ENCODE measurements around the gene DHX58.

DHX58 gene

DNA sequence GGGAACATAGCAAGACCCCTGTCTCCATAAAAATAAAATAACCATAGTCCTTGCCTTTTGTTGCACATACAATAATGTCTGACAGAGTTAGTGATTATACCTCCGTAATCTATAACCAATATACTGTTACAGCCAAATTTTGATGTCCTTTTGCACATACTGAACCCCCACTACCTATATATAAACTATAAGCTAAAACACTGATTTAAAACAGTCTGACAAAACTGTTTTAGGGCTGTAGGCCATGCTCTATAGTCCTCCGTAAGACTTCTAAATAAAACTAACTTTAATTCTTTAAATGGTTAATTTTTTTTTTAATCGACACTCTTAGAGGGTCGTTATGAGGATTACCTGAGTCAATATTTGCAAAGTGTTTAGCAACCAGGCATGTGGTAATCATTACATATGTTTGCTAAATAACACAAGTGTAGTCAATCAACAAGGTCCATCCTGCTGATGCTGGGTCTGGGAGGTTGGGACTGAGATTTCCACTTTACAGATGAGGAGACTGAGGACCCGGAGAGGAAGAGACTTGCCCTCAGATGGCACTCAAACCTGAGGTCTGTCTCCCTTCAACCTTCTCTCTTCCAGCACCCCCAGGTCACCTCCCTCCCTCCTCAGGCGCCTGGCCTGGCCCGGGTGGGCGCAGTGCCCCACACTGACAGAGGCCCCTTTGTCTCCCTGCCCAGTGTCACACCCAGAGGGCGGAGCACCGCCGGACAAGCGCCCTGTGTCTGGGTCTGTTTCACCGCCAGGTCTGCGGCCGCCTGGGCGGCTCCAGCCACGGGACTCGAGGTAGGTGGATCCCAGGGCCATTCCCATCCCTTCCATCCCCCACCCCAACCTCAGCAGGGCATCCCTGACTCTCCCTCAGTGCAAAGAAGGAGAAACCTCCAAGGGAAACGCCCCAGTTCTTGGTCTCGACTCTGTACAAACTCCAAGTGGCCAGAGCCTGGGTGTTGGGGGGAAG is 24.5 kb downstream of the DHX58 start:
- DNase-seq (ENCODE audit: low read depth in 3 of 3), result no peak

DNA sequence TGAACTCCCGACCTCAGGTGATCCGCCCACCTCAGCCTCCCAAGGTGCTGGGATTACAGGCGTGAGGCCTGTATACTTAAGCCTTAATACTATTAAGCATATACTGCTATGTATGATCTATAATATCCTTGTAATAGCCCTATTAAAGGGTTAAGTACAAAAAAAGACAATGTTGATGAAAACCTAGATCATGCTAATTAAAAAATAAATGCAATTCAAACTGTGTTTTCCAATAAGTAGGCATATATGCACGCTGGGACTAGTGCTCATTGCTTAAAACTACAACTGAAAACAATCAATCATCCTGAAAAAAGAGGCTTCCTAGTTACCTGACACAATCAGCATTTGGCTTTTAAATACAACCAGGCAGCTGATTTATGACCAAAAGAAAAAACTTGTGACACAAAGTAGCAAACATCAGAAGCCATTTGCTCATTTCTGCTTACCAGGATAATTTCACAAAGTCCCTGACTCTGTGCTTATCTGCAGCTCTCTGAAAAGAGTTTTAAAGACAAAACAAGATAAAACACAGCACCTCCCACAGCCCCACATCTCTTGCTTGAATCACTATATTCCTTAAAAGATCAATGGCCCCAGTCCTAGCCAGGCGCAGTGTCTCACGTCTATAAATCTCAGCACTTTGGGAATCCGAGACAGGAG is 25.3 kb downstream of the DHX58 start:
- no peak for DNase-seq (ENCODE audit: low read depth in 3 of 3)

GRCh38 chr17:42081516-42082129 is 30.9 kb downstream of the DHX58 start:
- DNase-seq (ENCODE audit: low read depth in 3 of 3), result no peak

- no peak for DNase-seq (ENCODE audit: low read depth in 3 of 3)
Observed at GRCh38 chr17:42079541-42079940, 33.0 kb downstream of the DHX58 start.

- DNase-seq (ENCODE audit: low read depth in 3 of 3), result no peak
Observed at GRCh38 chr17:42078396-42079043, 34.0 kb downstream of the DHX58 start.

DNA sequence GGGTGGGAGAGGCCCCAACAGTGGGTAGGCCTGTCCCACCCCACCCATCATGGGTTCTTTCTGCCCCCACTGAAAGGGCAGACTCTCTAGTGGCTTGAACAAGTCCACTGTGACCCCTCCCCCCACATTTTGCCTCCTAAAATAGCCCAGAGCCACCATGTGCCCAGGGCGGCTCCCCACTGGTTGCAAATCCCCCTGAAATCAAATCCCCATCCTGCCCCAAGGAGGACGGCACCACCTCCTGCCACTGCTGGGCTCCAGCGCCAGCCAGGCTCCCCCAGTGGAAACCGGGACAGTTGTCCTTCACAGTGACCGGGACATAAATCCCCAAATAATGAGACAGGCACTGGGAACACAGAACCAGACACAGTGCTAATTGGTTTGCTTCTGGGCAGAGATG is 34.8 kb downstream of the DHX58 start:
- DNase-seq (ENCODE audit: low read depth in 3 of 3), result no peak

DNA sequence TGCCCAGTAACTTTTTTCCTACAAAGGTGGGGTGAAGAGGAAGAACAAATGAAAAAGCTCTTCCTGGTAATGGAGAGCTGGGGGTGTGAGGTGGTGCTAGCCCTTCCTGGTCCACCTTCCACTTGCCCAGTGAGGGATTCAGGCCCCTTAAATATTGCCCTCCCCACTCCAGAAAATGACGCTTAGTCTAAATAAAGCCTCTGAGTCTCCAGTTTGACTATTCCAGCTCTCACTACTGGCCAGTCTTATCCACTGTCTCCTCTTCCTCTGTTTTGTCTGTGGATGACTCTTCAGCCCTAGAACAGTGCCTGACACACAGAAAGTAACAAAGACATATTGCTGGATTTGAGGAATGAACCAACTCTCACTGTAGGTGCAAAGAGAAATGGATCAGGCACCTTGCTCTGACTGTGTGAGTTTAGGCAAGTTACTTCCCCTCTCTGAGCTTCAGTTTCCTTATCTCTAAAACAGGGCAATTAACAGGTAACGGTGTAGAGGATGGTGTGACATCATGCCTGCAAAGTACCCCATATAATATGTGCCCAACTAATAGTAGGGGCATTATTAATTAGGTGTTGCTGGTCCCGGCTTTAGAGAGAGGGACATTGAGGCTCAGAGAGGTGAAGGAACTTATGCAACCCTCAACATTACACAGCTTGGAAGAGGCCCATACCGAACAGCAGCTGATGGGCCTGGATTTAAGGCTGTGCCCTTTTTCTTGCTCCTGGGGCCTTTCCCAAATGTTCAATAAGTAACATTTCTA is 35.5 kb downstream of the DHX58 start:
- DNase-seq (ENCODE audit: low read depth in 3 of 3), result no peak

- no peak for DNase-seq (ENCODE audit: low read depth in 3 of 3)
Observed at GRCh38 chr17:42075789-42076188, 36.7 kb downstream of the DHX58 start.

GRCh38 chr17:42072323-42073187 is 40.0 kb downstream of the DHX58 start:
- no peak for DNase-seq (ENCODE audit: low read depth in 3 of 3)

- no peak for DNase-seq (ENCODE audit: low read depth in 3 of 3)
Observed at GRCh38 chr17:42071810-42072209, 40.7 kb downstream of the DHX58 start.

- DNase-seq (ENCODE audit: low read depth in 3 of 3), result no peak
Observed at GRCh38 chr17:42068979-42069378, 43.5 kb downstream of the DHX58 start.

GRCh38 chr17:42067371-42068091 is 45.0 kb downstream of the DHX58 start:
- peak; percentile 36 to 67 (median 52) for DNase-seq (ENCODE audit: low read depth in 3 of 3)

DNA sequence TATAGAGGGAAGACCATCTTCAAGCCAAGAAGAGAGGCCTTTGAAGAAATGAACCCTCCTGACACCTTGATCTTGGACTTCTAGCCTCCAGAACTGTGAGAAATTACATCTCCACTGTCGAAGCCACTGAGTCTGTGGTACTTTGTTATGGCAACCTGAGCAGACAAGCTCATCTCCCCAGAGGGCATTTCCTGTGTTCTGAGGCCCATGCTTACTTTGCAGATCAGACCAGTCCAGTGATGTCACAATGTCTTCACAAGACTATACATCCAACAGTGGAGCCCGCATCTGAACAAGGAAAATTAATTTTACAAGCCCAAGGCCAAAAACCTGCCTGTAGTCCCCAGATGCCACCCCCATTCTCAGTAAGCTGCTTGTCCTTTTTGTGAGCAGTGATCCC is 47.3 kb downstream of the DHX58 start:
- no peak for DNase-seq (ENCODE audit: low read depth in 3 of 3)

- no peak for DNase-seq (ENCODE audit: low read depth in 3 of 3)
Observed at GRCh38 chr17:42062681-42063080, 49.8 kb downstream of the DHX58 start.

DNA sequence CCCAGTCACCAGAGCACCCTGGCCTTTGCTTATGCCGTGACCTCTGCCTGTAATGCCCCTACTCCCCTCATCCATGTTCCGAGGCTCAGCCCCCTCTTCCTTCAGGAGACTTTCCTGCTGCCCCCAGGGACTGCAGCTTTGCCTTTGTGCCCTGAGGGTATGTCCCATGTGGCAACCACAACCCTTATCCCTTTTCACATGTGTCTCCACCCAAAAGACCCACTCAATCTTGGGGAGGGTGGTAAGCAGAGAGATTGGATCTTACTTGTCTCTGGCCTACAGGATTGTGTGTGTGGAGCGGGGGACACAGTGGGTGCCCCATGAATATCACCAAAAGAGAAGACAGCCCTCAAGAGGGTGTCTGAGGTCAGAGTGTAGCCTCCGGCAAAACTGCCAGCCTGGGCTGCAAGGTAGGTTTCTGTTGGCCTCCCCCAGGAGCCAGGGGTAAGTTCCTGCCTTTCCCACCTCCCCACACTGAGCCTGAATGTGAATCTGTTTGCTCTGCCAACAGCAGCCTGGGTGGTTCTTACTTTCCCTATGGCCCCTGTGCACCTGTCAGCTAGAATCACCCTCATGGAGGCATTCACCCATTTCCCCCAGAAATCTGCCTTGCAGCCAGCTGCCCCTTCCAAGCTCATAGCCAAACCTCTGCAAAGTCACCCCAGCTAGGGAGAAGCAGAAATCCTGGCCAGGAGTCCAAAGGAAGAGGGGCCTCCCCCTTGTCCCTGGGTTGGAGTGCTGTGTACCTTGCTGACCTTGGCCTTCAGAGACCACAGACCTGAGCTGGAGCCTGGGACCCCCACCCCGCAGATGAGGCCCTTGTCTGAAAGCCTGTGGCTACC is 50.6 kb downstream of the DHX58 start:
- no peak for DNase-seq (ENCODE audit: low read depth in 3 of 3)

DNA sequence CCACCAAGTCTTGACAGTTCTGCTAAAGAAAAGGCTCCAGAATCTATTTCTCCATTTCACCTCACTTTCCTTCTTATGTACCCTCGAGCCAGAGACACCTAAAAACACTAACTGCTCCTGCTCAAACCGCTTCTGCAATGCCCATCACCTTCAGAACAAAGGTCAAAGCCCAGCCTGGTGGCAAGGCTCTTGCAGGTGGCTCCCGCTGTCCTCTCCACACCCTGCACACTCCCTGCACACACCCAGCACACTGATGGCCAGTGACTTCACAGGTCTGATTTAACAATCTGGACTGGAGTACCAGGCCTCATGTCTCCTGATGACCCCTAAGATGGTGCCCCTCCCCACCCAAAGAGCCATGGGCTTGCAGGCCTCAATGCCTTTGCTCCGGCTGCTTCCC is 52.3 kb downstream of the DHX58 start:
- no peak for DNase-seq (ENCODE audit: low read depth in 3 of 3)

DNA sequence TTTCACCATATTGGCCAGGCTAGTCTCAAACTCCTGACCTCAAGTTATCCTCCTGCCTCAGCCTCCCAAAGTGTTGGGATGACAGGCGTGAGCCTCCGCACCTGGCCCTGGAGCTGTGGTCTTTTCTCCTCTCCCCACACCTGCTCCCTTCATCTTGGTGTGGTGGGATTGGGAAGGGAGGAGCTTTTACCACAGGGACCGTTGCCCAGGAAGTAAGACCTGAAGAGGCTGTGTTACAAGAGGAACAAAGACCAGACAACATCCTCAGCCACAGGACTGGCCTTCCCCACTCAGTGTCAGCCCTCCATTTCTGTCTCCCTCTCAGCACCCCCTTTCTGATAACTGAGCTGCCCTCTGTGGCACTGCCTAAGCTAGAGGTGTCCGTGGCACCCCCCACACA is 52.7 kb downstream of the DHX58 start:
- no peak for DNase-seq (ENCODE audit: low read depth in 3 of 3)

DNA sequence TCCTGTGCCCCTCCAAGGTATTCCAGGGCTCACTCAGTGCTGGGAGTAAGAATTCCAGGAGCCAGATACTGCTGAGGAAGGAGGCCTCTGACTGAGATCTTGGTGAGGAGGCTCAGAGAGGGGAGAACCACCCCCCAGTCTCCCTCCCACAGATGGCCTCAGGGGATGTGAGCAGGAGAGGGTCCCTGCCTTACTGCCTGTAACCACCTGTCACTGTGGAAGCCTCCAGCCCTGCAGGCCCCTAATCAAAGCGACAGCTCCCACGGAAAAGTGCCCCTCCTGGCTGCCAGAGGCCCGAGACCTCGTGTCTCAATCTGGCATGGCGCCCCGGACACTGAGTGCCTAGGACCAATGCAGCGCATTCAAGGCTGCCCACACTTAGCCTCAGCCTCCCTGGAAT is 54.5 kb downstream of the DHX58 start:
- no peak for DNase-seq (ENCODE audit: low read depth in 3 of 3)

GRCh38 chr17:42056635-42057034 is 55.9 kb downstream of the DHX58 start:
- DNase-seq (ENCODE audit: low read depth in 3 of 3), result no peak
